HG03354 (cell line): ENCODE measurements around the gene TMPRSS2.

Experiments
- ATAC-seq: cut with Tn5 transposase; IDR thresholded peaks from one replicate; pipeline ENCODE4 v1.9.1; 2021; ENCODE audit warnings: mild to moderate bottlenecking; ENCODE audit not compliant: unreplicated experiment, poor library complexity, severe bottlenecking

The TMPRSS2 gene

GRCh38 chr21:41511858-41512257 is 3.9 kb upstream of the TMPRSS2 start:
- no peak for ATAC-seq

DNA sequence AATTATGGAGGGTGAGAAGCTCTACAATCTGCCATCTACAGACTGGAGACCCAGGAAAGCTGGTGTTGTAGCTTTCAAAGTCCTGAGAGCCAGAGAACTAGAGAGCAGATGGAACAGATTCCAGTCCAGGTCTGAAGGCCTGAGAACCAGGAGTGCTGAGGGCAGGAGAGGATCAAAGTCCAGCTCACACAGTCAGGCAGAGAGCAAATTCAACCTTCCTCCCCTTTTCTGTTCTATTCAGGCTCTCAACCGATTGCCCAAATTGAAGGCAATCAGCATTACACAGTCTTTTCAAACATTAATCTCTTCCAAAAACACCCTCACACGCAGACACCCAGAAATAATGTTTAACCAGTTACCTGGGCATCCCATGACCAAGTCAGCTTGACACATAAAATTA is 2.5 kb upstream of the TMPRSS2 start:
- ATAC-seq, result no peak

- ATAC-seq, result no peak
Observed at GRCh38 chr21:41509733-41510132, 1.8 kb upstream of the TMPRSS2 start.

GRCh38 chr21:41509145-41509496 is 1.2 kb upstream of the TMPRSS2 start:
- no peak for ATAC-seq

GRCh38 chr21:41508415-41509144 is 622 bp upstream of the TMPRSS2 start:
- ATAC-seq, result no peak

DNA sequence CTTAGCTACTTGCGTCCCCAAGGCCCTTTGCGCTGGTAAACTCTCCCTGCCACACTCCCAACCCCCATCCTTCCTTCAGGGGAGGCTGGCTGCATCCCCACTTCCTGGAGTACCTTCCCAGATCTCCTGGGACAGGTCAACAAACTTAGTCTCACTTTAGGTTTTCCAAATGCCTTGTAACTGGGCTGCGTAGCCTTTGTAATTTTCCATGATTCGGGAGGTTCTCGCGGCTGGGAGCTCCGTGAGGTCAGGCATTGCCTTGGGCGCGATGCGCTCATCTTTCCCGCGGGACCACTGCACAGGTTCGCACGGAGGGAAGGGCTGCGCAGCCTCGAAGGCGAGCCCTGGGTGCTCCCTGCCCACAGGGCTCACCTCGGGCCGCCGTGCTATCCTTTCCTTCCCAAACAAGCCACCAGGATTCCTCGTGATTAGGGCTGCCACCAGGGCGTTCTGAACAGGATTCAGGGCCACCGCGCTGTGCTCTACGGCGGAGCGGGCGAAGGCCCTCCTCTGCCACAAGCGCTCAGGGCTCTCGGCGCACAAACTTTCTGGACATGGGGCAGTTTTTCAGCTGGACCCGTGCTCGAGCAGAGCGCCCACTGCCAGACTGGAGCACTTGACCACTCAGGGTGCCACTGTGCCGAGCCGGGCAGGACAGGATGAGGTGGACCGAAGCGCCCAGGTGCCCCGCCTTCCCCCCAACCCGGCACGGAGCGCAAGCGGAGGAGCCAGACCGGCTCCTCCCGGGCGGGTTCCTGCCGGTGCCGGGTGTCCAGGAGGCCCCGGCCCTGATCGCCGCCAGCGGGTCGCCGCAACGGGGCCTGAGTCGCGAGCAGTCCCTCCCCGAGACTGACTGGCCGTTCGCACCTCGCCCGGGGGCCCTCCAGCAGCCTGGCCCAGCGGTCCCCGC is 1.1 kb downstream of the TMPRSS2 start:
- no peak for ATAC-seq

DNA sequence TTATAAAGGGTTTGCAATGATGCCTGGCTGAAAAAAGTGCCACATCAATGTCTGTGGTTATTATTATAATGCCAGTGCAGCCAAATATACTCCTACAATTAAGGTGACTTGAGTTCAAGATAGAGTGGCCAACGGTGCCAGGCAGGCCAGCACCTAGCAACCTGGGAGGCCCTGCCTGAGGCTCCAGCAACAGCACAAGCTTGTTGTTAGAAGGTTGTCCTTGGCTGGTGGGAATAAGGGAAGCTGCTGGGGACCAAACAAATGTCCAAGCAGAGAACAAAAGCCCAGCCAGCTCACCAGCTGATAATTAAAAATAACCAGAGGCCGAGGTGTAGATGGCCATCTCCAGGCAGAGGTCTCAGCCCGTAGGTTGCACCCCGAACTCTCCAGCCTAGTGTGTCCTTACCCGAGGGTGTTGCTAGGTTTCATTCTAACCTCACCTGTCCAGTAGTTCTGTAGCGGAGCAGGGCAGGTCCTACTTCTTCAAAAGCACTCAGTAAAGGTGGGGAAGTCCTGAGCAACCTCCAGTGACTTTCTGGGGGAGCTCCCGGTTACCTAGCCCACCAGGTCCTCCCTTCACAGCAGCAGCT is 1.9 kb downstream of the TMPRSS2 start:
- no peak for ATAC-seq

GRCh38 chr21:41504030-41504429 is 3.9 kb downstream of the TMPRSS2 start:
- ATAC-seq, result no peak

GRCh38 chr21:41503331-41503730 is 4.6 kb downstream of the TMPRSS2 start:
- ATAC-seq, result no peak

GRCh38 chr21:41501919-41502318 is 6.0 kb downstream of the TMPRSS2 start:
- no peak for ATAC-seq

- ATAC-seq, result no peak
Observed at GRCh38 chr21:41500931-41501381, 7.0 kb downstream of the TMPRSS2 start.

- no peak for ATAC-seq
Observed at GRCh38 chr21:41500363-41500762, 7.6 kb downstream of the TMPRSS2 start.

- ATAC-seq, result no peak
Observed at GRCh38 chr21:41499920-41500319, 8.0 kb downstream of the TMPRSS2 start.

- no peak for ATAC-seq
Observed at GRCh38 chr21:41497788-41498187, 10.2 kb downstream of the TMPRSS2 start.

DNA sequence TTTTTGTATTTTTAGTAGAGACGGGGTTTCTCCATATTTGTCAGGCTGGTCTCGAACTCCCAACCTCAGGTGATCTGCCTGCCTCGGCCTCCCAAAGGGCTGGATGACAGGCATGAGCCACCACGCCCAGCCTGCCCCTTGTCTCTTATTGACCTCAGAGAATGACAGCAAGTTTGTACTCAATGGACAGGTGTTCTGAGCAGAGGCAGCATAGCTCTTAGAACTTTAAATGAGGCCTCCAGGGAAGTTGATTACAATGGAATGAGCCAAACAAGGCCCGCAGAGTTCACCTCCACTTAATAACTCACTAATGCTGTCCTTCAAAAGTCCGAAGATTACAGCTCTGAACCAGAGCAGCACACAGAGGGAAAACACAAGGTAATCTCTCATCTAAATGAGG is 10.9 kb downstream of the TMPRSS2 start:
- no peak for ATAC-seq

DNA sequence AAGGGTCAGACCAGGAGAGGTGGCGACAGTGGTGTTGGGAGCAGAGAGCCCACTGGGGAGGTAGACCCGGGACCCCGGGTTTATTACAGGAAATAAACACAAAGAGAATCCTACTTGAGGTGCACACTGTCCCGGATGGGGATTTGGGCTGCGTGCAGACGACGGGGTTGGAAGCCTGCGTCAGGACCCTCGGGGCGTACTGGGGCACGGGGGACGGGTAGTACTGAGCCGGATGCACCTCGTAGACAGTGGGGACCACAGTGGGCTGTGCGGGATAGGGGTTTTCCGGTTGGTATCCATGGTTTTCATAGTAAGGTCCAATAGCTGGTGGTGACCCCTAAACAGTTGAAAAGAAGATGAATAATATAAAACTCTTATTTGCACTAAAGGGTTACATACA is 13.7 kb downstream of the TMPRSS2 start:
- no peak for ATAC-seq

GRCh38 chr21:41491412-41491811 is 16.5 kb downstream of the TMPRSS2 start:
- ATAC-seq, result no peak

DNA sequence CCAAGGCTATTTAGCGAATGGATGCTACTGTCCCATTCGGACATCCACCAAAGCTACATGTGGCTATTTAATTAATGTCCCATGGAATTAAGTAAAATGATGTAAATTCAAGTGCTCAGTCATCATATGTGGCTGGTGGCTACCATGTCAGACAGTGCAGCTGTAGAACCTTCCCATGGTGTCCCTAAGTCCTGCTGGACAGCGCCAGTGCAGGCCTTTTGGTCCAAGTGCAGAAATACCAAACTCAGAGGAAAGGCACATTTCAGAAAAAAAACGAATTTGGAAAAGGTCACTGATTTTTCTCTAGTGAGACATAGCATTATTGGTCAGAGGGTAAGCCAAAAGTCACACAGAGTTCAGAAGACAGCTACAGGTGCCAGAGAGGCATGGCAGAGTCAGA is 17.6 kb downstream of the TMPRSS2 start:
- no peak for ATAC-seq

DNA sequence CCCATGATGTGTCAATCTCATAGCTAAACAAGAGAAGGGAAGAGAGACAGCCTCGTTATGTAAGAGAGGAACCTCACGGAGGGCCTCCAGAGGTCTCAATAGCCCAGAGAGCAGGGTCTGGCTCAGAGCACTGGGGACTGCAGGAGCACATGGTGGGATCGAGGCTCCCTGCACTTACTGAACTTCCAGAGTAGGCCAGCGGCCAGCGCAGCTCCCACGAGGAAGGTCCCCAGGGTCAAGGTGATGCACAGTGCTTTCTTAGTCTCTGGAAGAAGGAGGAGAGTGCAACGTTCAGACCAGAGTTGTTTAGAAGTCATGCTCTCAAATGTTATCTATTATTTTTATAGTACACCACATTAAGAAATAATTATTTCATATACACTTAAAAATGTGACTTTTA is 18.6 kb downstream of the TMPRSS2 start:
- ATAC-seq, result no peak

DNA sequence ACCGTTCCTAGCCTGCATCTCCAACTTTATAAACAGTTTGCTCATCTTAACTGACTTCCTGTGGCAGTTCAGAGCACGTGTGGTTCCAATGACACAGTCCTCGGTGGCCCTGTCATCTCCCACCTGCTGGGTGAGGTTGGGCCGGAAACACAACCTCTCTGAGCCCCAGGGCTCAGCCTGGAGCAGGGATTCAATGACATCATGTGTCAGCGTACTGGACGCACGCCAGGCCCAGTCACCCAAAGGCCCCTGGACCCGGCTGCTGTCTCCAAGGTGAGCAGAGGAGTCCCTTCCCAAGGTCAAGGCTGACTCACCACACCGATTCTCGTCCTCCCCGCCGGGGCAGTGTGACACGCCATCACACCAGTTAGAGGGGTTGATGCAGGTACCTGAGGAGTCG is 19.9 kb downstream of the TMPRSS2 start:
- ATAC-seq, result no peak

DNA sequence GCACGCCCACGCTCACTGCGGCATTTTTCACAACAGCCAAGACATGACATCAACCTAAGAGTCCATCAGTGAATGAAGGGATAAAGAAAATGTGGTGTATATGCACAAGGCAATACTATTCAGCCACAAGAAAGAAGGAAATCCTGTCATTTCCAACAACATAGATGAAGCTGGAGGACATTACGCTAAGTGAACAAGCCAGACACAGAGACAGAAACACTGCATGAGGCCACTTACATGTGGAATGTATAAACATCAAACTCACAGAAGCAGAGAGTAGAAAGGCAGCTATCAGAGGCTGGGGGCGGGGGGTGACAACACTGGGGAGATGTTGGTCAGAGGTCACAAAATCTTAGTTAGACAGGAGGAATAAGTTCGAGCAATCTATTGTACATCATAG is 20.9 kb downstream of the TMPRSS2 start:
- ATAC-seq, result no peak
